NCI-H345 treated with DMSO at 0.1 percent for 48 hours (cell line): ENCODE measurements around the gene PGAP2.

Experiments
- DNase-seq: peaks from one replicate; lab custom pipeline; 2025; ENCODE audit not compliant: unreplicated experiment; lab: John Stamatoyannopoulos, UW

Gene PGAP2

GRCh38 chr11:3831378-3832239 is 23.2 kb downstream of the PGAP2 start:
- DNase-seq, result no peak

DNA sequence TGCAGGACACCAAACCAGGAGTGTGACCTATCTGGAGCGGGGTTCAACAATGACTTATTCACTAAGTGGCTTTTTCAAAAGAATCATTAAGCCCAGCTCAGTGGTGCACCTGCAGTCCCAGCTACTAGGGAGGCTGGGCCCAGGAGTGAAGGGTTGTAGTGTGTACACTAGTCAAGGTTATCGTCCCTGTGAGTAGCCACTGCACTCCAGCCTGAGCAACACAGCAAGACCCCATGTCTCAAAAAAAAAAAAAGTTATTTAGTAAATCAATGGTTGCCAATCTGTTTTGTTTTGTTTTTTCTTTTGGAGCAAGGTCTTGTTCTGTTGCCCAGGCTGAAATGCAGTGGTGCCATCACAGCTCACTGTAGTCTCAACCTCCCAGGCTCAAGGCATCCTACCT is 24.5 kb downstream of the PGAP2 start:
- DNase-seq, result no peak

DNA sequence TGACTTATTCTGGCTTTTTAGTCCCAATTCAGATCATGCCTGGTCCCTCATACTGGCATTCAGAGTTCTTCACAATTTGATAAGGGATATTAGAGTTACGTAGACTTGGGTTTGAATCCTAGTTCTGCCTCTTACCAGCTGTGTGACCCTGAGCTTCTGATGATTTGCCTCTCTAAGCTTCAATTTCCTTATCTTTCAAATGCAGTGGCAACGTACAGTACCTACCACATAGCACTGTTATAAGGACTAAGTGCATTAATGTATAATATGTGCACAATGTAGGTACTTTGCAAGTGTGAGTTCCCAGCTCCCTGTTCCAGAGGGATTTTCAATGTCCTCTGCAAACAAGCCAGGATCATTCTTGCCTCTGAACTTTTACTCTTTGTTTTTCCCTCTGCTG is 25.1 kb downstream of the PGAP2 start:
- DNase-seq, result no peak

GRCh38 chr11:3834349-3834663 is 25.9 kb downstream of the PGAP2 start:
- DNase-seq, result no peak

DNA sequence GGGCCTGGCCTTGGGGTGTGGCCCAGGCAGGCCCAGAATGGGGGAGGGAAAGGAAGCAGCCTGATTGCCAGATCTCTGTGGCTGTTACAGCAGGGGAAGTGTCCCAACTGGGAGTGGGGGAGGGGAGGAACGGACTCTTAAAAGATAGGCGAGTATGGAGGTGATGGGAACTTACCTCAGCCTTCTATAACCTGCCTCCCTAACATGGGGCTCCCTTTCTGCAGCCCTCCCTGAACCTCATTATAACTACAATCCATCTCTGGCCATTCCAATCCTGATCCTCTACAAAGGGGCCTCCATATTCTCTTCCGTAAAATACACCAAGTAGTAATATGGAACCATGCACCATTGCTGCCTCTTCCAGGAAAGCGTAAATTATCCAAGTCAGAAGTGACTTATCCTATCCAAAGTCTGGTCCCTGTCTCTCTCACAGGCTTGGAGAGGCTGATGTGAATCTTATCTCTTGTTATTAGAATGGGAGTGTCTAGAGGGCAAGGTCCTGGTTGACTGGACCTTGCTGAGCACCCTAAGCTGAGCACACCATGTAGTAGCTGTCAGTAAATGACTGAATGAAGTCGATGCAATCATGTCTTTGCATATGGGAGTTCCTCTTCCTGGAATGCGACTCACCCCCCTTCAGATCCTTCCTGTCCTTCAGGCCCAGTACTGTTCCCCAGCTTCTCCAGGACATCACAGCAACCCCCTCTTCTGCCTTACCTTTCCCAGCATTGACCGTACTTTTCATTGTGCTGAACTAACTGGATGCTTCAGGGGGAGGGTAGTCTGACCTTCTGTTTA is 26.5 kb downstream of the PGAP2 start:
- DNase-seq, result no peak

DNA sequence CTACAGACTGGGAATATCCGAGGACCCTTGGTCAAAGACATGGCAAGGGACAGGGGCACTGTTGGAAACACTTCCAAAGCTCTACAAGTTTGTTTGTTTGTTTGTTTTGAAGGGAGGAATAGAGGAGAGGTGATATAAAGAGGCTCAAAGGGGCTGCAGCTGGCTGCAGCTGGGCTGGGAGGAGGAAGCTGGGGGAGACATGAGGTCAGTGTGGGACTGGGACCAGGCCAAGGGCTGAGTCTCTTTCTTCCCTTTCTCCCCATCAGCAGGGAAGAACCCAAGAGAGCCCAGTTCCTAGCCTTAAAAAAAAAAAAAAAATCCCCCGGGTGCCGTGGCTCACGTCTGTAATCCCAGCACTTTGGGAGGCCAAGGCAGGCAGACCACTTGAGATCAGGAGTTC is 27.4 kb downstream of the PGAP2 start:
- DNase-seq, result no peak

DNA sequence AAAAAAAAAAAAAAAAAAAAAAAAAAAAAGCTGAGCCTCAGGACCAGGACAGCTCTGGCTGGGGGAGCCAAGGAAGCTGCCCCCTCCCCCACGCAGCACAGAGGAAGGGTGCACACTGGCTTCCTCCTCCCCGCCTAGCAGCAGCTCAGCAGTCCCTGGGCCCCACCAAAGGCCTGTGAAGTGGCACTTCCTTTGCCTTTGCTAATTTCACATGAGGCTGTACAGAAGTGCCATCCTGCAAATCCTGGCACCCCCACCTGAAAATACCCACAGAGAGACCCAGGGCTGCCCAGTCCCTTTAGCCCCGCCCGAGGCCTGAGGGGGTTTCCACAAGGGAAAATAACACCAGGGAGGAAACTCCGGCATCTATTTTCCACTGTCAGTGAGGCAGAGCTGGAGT is 28.5 kb downstream of the PGAP2 start:
- no peak for DNase-seq

DNA sequence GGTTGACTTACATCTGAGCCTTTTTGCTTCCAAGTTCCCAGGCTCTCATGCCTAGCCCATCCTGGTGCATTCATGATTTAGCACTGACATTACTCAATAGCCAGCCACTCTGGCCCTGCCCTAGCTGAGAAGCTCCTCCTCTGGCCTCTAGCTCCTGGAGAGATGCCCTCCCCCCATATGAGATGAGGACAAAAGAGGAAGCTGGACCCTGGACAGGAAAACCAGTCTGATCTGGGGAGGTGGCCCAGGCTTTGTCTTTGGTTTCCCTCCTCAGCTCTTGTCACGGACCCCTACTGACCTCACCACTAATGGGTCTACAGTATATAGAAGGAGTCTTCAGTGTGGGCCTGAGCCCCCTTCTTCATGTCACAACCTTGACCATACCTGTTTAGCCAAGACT is 29.4 kb downstream of the PGAP2 start:
- no peak for DNase-seq

GRCh38 chr11:3838504-3838903 is 30.1 kb downstream of the PGAP2 start:
- DNase-seq, result no peak

- no peak for DNase-seq
Measured at GRCh38 chr11:3840004-3840869, 31.9 kb downstream of the PGAP2 start.

GRCh38 chr11:3840870-3841425 is 32.6 kb downstream of the PGAP2 start, which contains the start of gene RHOG:
TSS of gene RHOG (minus strand) at chr11:3840959. CDS start at chr11:3828138, 12,821 bp downstream.
- DNase-seq, result peak; percentile 64

- peak; percentile 76 for DNase-seq
Measured at GRCh38 chr11:3841426-3842350, 33.3 kb downstream of the PGAP2 start.

DNA sequence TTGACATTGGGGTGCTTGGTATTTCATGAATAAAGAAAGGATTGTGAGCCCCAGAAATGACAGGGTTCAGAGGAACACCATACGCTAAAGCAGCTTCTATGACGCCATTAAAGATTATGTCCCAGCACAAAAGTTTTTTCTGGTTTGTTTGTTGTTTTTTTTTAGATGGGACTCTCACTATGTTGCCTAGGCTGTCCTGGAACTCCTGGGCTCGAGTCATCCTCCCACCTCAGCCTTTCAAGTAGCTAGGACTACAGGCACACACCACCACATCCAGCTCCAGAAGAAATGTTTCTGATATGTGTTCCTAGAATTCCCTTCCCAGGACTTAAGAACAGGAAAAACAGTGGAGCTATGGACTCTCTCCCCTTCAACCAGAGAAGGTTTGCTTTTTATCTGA is 35.0 kb downstream of the PGAP2 start:
- DNase-seq, result no peak

DNA sequence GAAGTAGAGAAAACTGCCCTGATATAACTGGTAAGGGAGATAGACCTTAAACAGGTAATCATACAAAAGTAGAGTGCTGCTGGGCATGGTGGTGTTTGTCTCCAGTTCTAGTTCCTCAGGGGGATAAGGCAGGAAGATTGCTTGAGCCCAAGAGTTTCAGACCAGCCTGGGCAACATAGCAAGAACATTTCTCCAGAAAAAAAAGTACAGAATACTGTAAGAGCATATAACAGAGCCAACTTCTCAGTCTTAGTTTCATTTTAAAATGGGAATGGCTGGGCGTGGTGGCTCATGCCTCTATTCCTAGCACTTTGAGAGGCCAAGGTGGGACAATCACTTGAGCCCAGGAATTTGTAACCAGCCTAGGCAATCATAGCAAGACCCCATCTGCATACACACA is 36.9 kb downstream of the PGAP2 start:
- DNase-seq, result no peak

DNA sequence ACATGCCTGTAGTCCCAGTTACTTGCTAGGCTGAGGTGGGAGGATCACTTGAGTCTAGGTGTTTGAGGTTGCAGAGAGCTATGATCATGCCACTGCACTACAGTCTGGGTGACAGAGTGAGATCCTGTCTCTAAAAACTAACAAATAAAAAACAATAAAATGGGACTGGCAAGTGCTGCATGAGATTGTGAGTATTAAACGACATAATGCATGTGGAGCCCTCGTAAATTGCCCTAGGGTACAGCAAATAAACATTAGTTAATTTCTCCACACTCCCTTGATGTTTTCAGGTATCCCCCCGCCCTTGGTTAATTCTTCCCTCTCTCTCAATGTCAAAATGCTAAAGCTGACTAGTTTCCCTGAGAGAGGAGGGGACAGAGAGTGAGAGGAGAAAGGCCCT is 37.3 kb downstream of the PGAP2 start:
- no peak for DNase-seq

DNA sequence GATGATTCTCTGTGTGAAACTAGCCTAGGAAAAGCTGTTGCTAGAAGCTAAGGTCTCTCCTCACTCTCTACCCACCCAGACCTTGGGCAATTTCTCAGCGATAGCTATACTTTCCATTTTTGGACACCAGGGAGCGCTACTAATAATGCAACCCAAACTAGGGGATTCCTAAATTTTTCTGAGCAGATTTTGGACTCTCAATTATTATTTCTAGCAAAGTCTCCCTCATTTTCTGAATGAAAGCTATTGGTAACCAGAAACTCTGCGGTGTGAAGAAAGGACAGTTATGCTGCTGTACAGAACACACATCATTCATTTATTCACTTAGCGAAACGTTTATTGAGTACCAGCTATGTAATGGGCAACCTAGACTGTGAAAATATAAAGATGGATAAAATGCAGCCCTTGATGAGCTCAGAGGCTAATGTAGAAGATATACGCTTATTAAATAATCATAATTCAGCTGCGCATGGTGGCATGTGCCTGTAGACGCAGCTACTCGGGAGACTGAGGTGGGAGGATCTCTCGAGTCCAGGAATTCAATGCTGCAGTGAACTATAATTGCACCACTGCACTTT is 41.0 kb downstream of the PGAP2 start:
- DNase-seq, result peak; percentile 27

DNA sequence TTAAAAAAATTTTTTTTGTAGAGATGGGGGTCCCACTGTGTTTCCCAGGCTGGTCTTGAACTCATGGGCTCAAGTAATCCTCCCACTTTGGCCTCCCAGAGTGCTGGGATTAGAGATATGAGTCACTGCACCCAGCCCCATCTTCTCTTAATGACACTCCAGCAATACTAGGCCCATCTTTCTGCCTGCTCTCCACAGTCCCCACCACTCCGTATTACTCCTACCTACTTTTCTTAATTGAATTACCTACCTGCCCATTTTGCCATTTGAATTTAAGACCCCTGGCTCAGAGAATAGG is 45.1 kb downstream of the PGAP2 start:
- no peak for DNase-seq

DNA sequence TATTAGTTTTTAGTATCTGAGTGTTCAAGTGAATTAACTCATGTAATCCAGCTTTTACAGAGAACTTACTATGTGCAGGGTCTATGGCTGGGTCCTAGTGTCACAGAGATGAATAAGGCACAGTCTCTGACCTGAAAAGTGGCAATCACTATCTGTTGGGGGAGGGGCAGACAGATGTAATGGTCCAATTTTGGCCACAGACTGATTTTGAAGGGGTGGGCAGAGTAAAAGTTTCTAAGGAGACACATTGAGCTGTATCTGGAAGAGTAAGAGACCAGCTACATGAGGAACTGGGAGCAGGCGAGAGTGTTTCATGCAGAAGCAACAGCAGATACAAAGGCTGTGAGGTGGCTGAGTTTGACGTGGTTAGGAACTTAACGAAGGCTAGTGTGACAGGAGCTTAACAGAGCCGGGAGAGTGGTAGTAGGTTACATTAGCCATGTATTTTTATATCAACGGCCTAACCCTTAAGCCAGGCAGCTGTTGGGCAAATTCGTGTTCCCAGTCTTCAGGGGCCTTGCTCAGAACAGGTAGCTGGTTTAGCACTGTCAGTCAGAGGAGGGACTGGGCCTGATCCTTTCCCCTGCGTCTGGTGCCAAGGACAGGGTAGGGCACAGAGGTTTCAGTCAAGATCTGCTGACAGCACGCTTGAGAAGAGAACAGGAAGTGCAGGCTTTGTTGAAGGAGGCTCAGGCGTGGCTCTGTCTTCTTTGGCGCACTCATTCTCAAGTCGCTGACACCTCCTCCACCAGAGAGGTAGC is 45.7 kb downstream of the PGAP2 start:
- DNase-seq, result no peak

DNA sequence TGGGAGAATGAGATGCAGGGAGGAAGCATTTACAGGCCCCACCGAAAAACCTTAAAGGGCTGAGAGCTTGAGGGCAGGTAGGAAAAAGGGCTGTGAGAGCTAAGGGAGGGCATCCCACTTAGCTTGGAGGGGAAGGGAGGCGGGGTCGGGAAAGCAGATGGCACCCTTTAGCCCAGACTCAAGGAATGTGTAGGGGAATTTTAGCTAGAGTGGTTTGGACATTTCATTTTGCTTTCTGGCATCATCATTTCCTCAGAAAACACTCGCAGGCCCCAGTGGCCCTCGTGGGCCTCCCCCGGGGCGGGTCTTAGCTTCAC is 46.3 kb downstream of the PGAP2 start:
- DNase-seq, result no peak
